Left hindlimb (tissue), 1 donor: ENCODE measurements around the gene COL10A1.

Experiments used
- DNase-seq: peaks from one replicate; pipeline ENCODE4 v3.0.0-alpha.2; 2018

The COL10A1 gene

DNA sequence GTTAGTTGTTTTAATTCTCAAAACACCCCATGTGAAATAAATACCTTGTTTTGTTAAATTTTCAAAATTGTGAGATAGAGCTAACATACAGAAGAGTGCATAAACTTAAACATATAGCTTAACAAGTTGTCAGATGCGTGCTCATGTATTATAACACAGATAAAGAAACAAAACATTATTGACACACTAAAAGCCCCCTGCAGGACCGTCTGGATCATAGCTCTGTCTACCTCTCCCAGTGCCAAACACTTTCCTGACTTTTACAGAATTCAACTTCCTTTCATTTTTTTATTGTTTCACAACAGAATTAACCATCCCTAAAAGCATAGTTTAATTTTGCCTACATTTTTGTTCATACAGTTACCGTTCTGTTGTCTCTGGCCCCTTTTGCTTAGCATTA lies 47.4 kb downstream of the COL10A1 start:
- no peak for DNase-seq

DNA sequence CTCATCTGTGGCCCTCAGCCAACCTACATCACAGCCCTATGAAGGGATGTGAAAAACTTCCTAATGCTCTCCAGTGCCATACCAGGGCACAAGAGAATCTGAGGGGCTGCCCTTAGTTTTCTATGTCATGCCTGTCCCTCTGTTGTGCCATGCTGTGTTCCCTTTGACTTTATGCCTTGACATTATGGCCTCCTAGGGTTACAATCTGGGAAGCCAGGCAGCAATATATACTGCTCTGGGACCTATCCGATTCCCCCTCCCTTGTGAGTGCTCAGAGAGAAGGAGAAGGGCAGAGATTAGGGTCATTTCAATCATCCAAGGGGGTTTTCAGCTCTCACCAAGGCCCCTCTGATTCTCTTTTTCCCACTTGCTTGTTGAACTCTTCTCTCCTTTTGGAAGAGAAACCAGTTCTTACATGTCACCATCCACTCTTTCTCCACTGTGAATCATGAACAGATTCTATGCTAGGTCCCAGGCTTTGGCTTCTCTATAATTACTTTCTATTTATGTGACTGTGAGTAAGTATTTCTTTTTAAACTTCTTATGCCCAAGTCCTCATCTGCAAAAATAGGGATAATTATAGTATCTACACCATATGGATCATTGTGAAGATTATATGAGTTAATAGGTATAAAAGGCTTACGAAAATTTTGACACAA lies 51.1 kb downstream of the COL10A1 start:
- no peak for DNase-seq

DNA sequence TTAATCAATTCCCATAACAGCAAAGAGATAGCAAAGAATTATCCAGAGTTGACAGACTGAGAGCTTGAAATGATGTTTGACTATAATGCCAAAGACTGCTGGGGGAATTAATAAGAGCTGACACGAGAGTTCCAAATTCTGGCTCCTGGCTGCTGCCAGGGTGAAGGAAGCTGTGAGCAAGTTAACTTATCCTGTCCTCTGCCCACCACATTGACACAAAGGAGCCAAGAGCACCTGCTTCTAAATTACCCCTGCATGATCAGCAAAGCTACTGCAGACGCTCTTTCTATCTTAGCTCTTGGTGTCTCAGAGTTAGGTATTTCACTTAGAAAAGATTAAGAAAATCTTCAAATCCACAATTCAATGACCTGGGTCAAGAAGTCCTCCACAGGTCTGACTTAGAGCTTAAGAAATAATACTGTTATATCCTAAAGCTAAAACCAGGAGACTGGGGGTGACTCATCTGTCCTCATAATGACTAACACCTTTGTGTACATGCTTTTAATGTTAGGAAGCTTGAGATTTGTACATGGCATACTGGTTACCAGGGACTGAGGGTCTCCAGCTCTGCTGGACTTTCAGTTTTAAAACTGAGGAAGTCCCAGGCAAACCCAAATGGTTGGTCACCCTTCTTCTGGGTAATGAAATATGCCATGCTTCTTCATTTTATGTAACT lies 52.0 kb downstream of the COL10A1 start:
- no peak for DNase-seq

DNA sequence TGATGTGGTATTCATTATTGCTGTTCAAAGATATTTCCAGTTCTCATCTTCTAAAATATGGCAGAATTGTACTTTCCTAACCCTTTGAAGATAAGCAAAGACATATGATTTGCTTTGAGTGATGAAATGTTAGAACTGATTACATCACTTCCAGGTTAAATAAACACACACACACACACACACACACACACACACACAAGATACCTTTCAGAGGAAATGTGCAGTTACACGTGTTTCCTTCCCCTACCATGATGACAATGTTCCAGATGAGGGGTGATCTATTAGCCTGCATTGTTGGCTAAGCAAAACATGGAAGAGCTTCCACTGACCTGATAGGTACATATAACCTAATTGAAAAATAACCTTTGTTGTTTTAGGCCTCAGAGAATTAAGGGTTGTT lies 53.6 kb downstream of the COL10A1 start:
- DNase-seq = no peak

DNA sequence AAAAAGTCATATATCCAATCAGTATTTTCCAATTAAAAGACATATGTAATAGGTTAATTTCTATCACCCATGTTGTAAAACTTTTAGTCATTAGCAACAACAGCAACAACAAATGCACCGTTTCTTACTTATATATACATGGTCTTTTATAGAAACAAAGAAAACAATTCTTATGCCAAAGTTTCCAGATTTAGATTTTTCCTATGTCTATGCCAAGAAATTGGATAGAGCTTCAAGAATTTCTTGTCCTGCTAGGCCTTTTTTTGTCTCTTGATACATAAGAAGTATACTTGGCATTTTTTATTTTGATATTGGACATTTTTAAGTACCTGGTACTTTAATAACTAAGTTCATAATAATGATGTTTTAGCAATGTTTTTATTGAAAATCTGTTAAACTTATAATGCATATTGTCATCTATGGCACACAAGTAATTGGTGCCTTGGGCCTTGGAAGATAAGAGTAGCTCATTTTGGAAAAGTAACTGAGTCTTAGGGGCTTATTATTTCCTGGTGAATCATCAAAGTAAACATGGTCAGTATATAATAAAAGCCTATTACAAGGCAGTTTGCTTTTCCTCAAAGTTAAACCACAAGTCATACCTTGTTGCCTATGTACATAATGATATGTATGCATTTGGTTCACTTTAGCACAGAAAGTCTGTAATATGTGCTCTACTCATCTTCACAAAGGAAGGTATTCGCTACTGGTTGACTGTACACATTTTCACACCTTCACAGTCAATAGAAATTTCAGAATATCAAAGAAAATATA lies 55.1 kb downstream of the COL10A1 start:
- DNase-seq = no peak

DNA sequence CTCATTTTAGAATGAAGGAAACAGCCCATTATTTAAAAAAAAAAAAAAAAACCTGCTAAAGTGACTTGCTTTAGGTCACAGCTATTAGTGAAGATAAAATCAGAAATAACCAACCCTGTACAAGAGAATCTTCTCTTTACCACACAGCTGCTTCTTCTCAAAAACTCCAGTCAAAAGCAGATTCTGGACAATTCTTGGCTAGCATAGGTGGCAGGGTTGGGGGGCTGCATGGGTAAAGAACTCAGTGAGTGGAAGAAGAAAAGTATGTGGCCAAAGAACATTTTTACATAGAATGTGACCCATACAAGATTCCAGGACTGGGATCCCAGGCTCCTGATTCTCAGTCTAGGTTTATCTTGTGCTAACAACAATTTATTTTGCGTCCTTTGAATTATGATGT lies 55.8 kb downstream of the COL10A1 start:
- DNase-seq = no peak
